AG04449 (cell line): ENCODE results near the gene CHRM4.

ENCODE experiments used
- CTCF ChIA-PET: fragments of 350-600 bp; formaldehyde crosslinking; extraction: SDS; loops from one replicate; lab custom pipeline; 2021; ENCODE audit warnings: antibody characterized with exemption; lab: Yijun Ruan, JAX
- POLR2A ChIA-PET: fragments of 400-600, 350-600 bp; formaldehyde crosslinking; extraction: SDS; loops from one replicate; lab custom pipeline; 2020; ENCODE audit warnings: antibody characterized with exemption, inconsistent platforms; lab: Yijun Ruan, JAX
- DNase-seq: peaks from one replicate; pipeline ENCODE4 v3.0.0-alpha.2; 2010; ENCODE audit warnings: low read depth, low spot score
- H3K4me3 ChIP-seq: 2 replicates; pipeline ENCODE4 v1.5.1; 2011; ENCODE audit warnings: low read depth, mild to moderate bottlenecking, control low read depth, low read length
- TF ChIP-seq, protein P1 (sequence below): IDR thresholded peaks from one replicate; pipeline ENCODE4 v1.5.1; 2011; ENCODE audit warnings: mild to moderate bottlenecking, moderate library complexity, low read length, control low read depth, inconsistent platforms; ENCODE audit not compliant: insufficient read depth; ENCODE audit errors: missing control alignments

CHRM4 gene

GRCh38 chr11:46343520-46343919 is 48.1 kb downstream of the CHRM4 start:
- POLR2A ChIA-PET, result interaction anchor here (1.0 kb wide), 1 partner anchor 17 kb away, joined by 3 read pairs; no protein-coding TSS in a partner anchor
- TF ChIP-seq, protein P1, sequence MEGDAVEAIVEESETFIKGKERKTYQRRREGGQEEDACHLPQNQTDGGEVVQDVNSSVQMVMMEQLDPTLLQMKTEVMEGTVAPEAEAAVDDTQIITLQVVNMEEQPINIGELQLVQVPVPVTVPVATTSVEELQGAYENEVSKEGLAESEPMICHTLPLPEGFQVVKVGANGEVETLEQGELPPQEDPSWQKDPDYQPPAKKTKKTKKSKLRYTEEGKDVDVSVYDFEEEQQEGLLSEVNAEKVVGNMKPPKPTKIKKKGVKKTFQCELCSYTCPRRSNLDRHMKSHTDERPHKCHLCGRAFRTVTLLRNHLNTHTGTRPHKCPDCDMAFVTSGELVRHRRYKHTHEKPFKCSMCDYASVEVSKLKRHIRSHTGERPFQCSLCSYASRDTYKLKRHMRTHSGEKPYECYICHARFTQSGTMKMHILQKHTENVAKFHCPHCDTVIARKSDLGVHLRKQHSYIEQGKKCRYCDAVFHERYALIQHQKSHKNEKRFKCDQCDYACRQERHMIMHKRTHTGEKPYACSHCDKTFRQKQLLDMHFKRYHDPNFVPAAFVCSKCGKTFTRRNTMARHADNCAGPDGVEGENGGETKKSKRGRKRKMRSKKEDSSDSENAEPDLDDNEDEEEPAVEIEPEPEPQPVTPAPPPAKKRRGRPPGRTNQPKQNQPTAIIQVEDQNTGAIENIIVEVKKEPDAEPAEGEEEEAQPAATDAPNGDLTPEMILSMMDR, result no peak
- no peak overlapping the region for H3K4me3 ChIP-seq
- DNase-seq, result no peak
- CTCF ChIA-PET, result interaction anchor here (1.0 to 24.6 kb wide), 6 partner anchors 17 to 209 kb away, joined by 3 to 498 read pairs (median 3); no protein-coding TSS in a partner anchor

DNA sequence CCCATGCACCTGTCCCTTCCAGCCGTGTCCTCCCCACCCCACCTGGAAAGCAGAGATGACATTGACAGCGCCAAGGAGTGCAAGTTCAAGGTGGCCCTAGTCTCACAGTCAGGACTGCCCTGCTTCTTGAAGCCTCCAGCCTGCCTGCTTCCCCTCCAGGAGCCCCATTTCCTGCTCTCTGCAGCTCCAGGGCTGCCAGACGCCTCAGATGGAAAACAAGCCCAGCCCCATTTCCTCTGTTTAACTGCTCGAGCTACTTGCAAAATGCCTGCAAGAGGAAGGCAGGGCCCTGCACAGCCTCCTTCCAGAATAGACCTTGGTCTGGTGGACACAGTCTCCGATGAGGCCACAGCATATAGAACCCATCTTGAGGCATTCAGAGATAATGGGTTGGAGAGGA is 49.3 kb downstream of the CHRM4 start:
- CTCF ChIA-PET, result interaction anchor here (1.0 to 24.6 kb wide), 5 partner anchors 8 to 103 kb away, joined by 3 to 498 read pairs (median 4); no protein-coding TSS in a partner anchor

GRCh38 chr11:46341454-46341853 is 50.1 kb downstream of the CHRM4 start:
- CTCF ChIA-PET, result interaction anchor here (1.2 to 24.6 kb wide), 3 partner anchors 11 to 31 kb away, joined by 4 to 498 read pairs (median 4); no protein-coding TSS in a partner anchor
- no peak overlapping the region for H3K4me3 ChIP-seq
- TF ChIP-seq, protein P1, result no peak
- POLR2A ChIA-PET, result no interaction called here
- DNase-seq, result no peak

More for the DNA sequence above, 49.3 kb downstream of the CHRM4 start:
- POLR2A ChIA-PET, result interaction anchor here (0.9 kb wide), 1 partner anchor 11 kb away, joined by 3 read pairs; no protein-coding TSS in a partner anchor
- no peak for DNase-seq
- TF ChIP-seq, protein P1, result no peak
- no peak overlapping the region for H3K4me3 ChIP-seq

GRCh38 chr11:46339816-46340215 is 51.8 kb downstream of the CHRM4 start:
- TF ChIP-seq, protein P1, result no peak
- DNase-seq, result no peak
- no peak overlapping the region for H3K4me3 ChIP-seq
- POLR2A ChIA-PET, result no interaction called here
- CTCF ChIA-PET, result interaction anchor here (1.2 to 24.6 kb wide), 4 partner anchors 24 to 89 kb away, joined by 3 to 498 read pairs (median 4); no protein-coding TSS in a partner anchor

- CTCF ChIA-PET, result interaction anchor here (1.4 to 24.6 kb wide), 4 partner anchors 8 to 48 kb away, joined by 4 to 498 read pairs (median 6); partner anchors contain the start of gene DGKZ
- H3K4me3 ChIP-seq, result peak overlapping the region; percentile 12
- TF ChIP-seq, protein P1, result no peak
- POLR2A ChIA-PET, result interaction anchor here (0.7 kb wide), 1 partner anchor 482 kb away, joined by 3 read pairs; no protein-coding TSS in a partner anchor
- no peak for DNase-seq
Measured at GRCh38 chr11:46338988-46339666, 52.4 kb downstream of the CHRM4 start.

- peak overlapping the region; percentile 12; the same call in 1 of the 2 replicates for H3K4me3 ChIP-seq
- TF ChIP-seq, protein P1, result no peak
- CTCF ChIA-PET, result interaction anchor here (1.4 to 24.6 kb wide), 4 partner anchors 9 to 49 kb away, joined by 4 to 498 read pairs (median 6); partner anchors contain the start of gene DGKZ
- POLR2A ChIA-PET, result no interaction called here
- no peak for DNase-seq
Measured at GRCh38 chr11:46338636-46338987, 53.0 kb downstream of the CHRM4 start.
